ENCODE data around the gene TJP1. TPM values are rescaled to one million over a fixed set of nuclear protein-coding genes. Genes with fewer than 3 reads are reported as not detected.

The TJP1 gene
- total RNA-seq, 4 donors from 2014 or later: 45.4 to 112 (median 88.3) TPM

GRCh38 chr15:29670266-29670665 is 152.0 kb downstream of the TJP1 start:
- no peak for TF ChIP-seq POLR2A (IDR thresholded peaks at IDR 0.05)
- TF ChIP-seq, protein P1, sequence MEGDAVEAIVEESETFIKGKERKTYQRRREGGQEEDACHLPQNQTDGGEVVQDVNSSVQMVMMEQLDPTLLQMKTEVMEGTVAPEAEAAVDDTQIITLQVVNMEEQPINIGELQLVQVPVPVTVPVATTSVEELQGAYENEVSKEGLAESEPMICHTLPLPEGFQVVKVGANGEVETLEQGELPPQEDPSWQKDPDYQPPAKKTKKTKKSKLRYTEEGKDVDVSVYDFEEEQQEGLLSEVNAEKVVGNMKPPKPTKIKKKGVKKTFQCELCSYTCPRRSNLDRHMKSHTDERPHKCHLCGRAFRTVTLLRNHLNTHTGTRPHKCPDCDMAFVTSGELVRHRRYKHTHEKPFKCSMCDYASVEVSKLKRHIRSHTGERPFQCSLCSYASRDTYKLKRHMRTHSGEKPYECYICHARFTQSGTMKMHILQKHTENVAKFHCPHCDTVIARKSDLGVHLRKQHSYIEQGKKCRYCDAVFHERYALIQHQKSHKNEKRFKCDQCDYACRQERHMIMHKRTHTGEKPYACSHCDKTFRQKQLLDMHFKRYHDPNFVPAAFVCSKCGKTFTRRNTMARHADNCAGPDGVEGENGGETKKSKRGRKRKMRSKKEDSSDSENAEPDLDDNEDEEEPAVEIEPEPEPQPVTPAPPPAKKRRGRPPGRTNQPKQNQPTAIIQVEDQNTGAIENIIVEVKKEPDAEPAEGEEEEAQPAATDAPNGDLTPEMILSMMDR (IDR thresholded peaks at IDR 0.05): no peak
- no peaks in the 10 kb centered on the region for H3K36me3 ChIP-seq
- H3K4me1 ChIP-seq: peaks cover 0 to 12% (median 4%) of the 10 kb centered on the region in 4 donors
- no peak for DNase-seq
- no peaks in the 10 kb centered on the region for H3K9me3 ChIP-seq
- H3K4me3 ChIP-seq: no peak overlapping the region
- H3K27me3 ChIP-seq: no peaks in the 10 kb centered on the region
- H3K27ac ChIP-seq: peak overlapping the region in 3 of 4 donors; percentile 51 to 89 (median 88)

- H3K27ac ChIP-seq: peak overlapping the region in 1 of 4 donors; percentile 89
- H3K4me3 ChIP-seq: no peak overlapping the region
- TF ChIP-seq POLR2A (IDR thresholded peaks at IDR 0.05): no peak
- TF ChIP-seq, protein P1 (IDR thresholded peaks at IDR 0.05): no peak
Measured at GRCh38 chr15:29669823-29670222, 152.4 kb downstream of the TJP1 start.

DNA sequence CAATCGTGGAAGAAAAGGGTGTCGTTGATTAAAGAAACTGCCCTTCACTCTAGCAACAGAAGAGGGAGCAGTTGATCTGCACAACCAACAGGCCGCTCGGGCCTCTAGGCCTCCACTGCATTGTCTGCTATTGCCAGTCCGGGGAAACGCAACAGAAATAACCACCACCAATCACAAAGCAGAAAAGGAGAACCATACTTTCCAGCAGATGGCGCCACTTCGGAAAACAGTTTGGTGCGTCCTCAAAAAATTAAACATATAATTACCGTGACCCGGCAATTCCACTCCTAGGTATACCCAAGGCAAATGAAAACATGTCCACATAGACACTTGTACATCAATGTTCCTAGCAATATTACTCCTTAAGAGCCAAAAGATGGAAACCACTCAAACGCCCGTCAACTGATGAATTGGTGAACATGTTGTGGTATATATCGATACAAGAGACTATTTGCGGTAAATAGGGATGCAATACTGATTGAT is 154.1 kb downstream of the TJP1 start:
- DNase-seq: peak in 2 of 3 donors; percentile 69 to 81
- no peak overlapping the region for H3K4me3 ChIP-seq
- TF ChIP-seq POLR2A (IDR thresholded peaks at IDR 0.05): no peak
- TF ChIP-seq, protein P1 (IDR thresholded peaks at IDR 0.05): peak in 4 of 6 experiments; percentile 50 to 96 (median 95)

More at GRCh38 chr15:29669823-29670222, 152.4 kb downstream of the TJP1 start:
- Histone ChIP-seq H3K27me3 (no peaks in the 10 kb centered on the region), H3K36me3 (no peaks in the 10 kb centered on the region), H3K9me3 (no peaks in the 10 kb centered on the region), H3K4me1 (peaks cover 0 to 12% (median 4%) of the 10 kb centered on the region in 4 donors)
- no peak for DNase-seq

DNA sequence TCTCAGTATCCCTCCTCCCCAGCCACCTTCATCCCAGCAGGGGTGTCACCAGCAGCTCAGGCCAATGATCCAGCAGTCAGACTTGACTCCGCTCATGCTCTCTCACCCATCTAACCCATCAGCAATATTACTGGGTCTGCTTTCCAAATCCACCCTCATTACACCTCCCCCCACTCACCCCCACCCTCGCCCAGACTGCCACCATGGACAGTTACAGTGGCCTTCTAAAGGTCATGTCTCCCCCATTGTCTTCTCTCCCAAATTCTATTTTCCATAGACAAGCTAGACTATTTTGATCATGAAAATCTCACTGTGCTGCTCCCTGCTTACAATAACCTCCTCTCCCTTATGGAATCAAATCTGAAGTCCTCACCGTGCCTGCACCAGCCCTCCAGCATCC is 156.0 kb downstream of the TJP1 start:
- TF ChIP-seq, protein P1 (IDR thresholded peaks at IDR 0.05): no peak
- no peak for TF ChIP-seq POLR2A (IDR thresholded peaks at IDR 0.05)

More for the DNA sequence above, 154.1 kb downstream of the TJP1 start:
- H3K27me3 ChIP-seq: no peaks in the 10 kb centered on the region
- no peaks in the 10 kb centered on the region for H3K36me3 ChIP-seq
- H3K9me3 ChIP-seq: no peaks in the 10 kb centered on the region
- H3K4me1 ChIP-seq: peaks cover 0 to 12% (median 4%) of the 10 kb centered on the region in 4 donors
- no peak overlapping the region for H3K27ac ChIP-seq

DNA sequence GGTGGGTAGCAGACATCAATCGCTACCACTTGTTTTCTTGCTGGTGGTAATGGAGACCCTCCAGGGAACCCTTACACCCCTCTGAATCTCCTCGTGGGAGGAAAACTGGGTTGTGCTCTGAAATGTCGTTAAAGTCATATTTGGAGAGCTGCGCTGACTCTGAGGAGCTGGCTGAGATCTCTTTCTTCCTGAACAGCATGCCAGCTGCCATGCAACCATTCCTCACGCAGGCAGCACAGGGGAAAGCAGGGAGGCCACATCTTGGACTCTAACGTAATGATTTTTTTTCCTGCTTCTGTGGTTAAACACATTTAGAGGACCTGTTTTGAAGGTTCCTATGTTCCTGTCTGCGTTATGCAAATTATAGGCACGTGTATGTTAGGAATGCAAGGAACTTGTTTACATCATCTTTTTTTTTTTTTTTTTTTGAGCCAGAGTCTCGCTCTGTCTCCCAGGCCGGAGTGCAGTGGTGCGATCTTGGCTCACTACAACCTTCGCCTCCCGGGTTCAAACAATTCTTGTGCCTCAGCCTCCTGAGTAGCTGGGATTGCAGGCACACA is 156.7 kb downstream of the TJP1 start:
- Histone ChIP-seq H3K4me1 (peaks cover 0 to 6% (median 3%) of the 10 kb centered on the region in 4 donors), H3K27me3 (no peaks in the 10 kb centered on the region), H3K9me3 (no peaks in the 10 kb centered on the region), H3K4me3 (no peak overlapping the region), H3K36me3 (no peaks in the 10 kb centered on the region), H3K27ac (no peak overlapping the region)
- no peak for TF ChIP-seq POLR2A (IDR thresholded peaks at IDR 0.05)
- TF ChIP-seq, protein P1 (IDR thresholded peaks at IDR 0.05): no peak
- no peak for DNase-seq

More for the DNA sequence above, 156.0 kb downstream of the TJP1 start:
- Histone ChIP-seq H3K9me3 (no peaks in the 10 kb centered on the region), H3K27me3 (no peaks in the 10 kb centered on the region), H3K27ac (no peak overlapping the region), H3K36me3 (no peaks in the 10 kb centered on the region), H3K4me3 (no peak overlapping the region), H3K4me1 (peaks cover 0 to 9% (median 4%) of the 10 kb centered on the region in 4 donors)
- DNase-seq: no peak
